GM12865 (cell line): ENCODE measurements around the gene PLD2.
A peak's percentile ranks its signal among the peaks of the same experiment; 100 is the strongest.

Source experiments
- DNase-seq: peaks from one replicate; pipeline ENCODE4 v3.0.0; 2010; ENCODE audit warnings: low read depth
- H3K4me3 ChIP-seq: 2 replicates; pipeline ENCODE4 v1.5.1; 2011; ENCODE audit warnings: mild to moderate bottlenecking, low read depth, low read length, control low read depth
- CTCF ChIP-seq: IDR thresholded peaks from 2 replicates; pipeline ENCODE4 v1.5.1; 2011; ENCODE audit warnings: low read length, control low read depth, low read depth, inconsistent platforms; ENCODE audit not compliant: insufficient read depth; ENCODE audit errors: missing control alignments

Gene PLD2

GRCh38 chr17:4806777-4807604, at the start of gene PLD2:
TSS of gene PLD2 (plus strand) at chr17:4807152. CDS start at chr17:4807773, 621 bp downstream.
- TF ChIP-seq CTCF = no peak
- DNase-seq = peak; percentile 89
- peak within 1 kb of the TSS; percentile 82 for H3K4me3 ChIP-seq

- TF ChIP-seq CTCF = no peak
- no peak for DNase-seq
- no peak overlapping the region for H3K4me3 ChIP-seq
These were observed 47.1 kb upstream of the PLD2 start for GRCh38 chr17:4759776-4760236.

GRCh38 chr17:4764595-4764994, 42.4 kb upstream of the PLD2 start:
- DNase-seq = no peak
- TF ChIP-seq CTCF = no peak
- no peak overlapping the region for H3K4me3 ChIP-seq

- no peak overlapping the region for H3K4me3 ChIP-seq
- DNase-seq = no peak
- no peak for TF ChIP-seq CTCF
These were observed 40.8 kb upstream of the PLD2 start for GRCh38 chr17:4766201-4766600.

GRCh38 chr17:4766723-4767122, 40.2 kb upstream of the PLD2 start:
- H3K4me3 ChIP-seq = no peak overlapping the region
- no peak for TF ChIP-seq CTCF
- no peak for DNase-seq

GRCh38 chr17:4768298-4768697, 38.7 kb upstream of the PLD2 start:
- no peak for DNase-seq
- no peak for TF ChIP-seq CTCF
- H3K4me3 ChIP-seq = no peak overlapping the region

GRCh38 chr17:4769628-4770027, 37.3 kb upstream of the PLD2 start:
- no peak for DNase-seq
- no peak overlapping the region for H3K4me3 ChIP-seq
- no peak for TF ChIP-seq CTCF
